ENCODE data around the gene SLC25A14.

SLC25A14 gene

DNA sequence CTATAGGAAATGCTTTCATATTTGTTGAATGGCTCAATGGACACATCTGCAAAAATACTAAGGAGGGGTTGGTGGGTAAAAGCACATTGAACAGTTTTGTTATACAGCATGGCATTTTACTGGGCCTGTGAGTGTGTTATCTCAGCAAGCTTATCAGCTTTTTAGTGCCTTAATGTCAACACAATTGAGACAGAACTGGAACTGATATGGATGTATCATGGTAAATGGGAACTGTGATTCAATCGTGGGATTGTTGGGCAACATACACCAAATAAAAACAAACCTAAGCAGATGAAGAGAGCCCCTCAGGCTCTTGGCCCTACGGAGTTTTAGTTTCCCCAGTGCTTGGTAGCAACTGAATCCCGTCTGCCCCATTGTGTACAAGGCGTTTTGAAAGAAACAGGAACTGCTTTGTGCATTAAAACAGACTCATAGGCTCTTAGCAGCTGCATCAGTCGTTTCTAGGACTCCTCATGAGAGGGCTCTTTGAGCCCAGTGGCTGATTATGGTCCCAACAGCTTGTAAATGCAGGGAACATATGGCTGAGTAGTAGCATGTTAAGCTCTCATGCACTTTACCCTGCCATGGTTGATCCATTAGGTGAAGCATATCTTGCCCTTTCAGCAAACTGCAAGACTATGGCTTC lies 38.4 kb downstream of the SLC25A14 start:
- DNase-seq (ENCODE audit: low spot score) = no peak

DNA sequence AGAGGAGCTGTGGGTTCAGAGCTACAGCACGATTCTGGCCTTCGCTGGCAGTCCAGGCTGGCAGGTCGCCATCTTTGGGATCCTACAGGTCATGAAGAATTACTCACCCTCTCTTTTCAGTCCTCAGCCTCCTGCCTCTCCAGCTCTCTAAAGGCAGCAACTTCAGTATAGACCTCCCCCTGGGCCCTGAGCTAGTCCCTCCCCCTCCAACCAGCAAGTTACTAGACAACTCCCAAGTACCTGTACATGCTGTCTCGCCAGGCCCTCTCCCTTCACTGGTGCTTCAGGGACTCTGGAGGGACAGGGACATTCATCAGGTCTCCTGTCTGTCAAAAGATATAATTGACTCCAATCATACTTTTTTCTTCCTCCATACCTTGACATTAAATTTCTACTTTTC lies 45.8 kb downstream of the SLC25A14 start, which contains the start of gene GPR119:
Gene GPR119 (minus strand): TSS at position 155 of the 400 bp plus-strand sequence. CDS start 227 bp downstream, outside the sequence.
- DNase-seq (ENCODE audit: low spot score) = no peak

DNA sequence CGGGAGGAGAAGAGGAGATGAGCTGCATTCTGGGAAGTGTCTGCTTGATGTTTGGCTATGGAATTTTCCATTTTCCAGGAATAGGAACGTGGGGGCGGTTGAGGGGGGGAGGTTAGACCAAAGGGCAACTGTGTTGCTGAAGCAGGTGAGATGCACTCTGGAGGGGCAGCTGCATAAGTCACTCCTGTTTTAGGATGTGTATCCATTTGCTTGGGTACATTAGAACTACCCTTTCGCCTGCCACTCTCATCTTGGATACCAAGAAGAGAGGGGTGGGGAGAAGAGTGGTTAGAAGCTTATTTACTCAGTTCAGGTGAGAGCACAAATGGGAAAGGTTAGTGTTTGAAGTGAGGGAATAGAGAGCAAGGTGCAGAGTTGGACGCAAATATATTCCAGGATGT lies 46.7 kb downstream of the SLC25A14 start:
- DNase-seq (ENCODE audit: low spot score) = no peak

DNA sequence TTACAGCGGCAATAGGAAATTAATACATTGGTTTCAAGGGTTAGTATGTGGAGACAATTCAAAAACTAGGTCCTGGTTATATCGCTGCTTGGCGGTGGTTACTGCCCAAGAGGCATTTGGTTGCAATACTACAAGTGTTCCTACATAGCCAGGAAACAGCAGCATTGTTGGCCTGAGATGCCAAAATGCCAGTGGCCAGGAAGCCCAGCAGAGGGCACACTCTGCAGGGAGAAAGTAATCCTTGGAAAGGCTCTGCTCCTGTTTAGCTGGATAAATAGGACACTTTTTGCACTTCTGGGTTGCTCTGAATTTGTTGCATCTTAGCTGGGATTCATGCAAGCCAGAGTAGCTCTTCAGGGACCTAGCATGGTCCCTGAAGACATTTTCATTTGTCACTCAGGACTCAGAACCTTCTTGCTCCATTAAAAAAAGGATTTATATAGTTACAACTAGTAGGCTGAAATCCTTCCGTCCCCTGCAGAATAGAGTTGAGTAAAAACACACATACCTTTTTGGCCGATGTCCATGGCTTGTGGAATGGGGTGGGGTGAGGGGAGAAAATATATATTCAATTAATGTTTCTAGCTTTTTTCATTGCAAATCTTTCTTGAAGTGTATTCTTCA lies 53.8 kb downstream of the SLC25A14 start:
- peak; percentile 65 for DNase-seq (ENCODE audit: low spot score)

DNA sequence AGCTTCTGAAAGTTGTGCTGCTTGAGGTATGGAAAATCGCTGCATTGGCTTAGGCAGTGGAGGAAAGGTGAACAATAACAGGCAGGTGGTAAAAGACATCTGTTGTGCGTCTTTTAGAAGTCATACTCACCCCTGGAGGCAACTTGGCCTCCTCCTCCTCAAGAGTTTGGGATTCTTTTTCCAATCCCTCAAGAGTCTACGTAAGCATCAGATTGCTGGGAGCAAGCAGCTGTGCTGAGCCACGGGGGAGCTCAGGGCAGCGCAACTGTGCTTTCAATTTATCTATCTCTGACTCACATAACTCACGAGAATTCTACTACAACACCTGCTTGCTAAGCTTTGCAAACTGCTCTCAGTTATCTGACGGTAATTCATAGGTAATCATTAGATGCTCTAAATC lies 55.6 kb downstream of the SLC25A14 start:
- no peak for DNase-seq (ENCODE audit: low spot score)

DNA sequence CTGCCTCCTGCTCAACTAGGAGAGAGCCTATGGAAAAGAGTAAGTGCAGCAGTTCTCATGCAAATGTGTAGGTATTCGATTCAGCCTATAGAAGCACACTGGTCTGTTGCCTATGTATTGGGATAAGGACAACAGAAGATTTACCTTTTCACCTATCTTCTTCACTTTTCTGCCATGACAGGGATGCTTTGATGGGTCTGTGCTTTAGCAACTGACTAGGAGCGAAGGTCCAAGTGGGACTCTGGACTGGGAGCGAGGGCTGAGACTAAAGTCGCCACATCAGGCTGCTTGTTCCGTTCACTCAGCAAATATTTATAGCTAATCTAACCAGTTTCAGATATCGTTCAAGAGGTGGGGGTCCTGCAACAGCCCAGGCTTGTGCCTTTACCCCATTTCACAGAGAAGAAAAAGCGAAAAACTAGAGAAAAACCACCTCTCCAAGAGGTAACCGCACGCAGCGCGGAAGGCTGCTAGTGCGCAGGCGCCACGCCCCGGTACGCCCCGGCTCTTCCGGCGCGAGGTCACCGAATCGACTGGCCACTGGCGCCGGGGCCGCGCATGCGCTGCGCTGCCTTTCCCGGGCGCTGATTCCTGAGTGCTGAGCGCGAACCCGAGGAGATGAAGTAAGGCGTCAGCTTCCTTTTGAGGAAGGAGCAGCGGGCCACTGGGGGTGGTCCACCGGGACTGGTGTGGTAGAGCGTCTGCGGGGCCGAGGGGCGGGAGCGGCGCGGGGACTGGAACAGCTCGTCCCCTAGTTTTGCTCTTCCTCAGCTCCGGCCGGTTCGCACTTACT lies 61.9 kb downstream of the SLC25A14 start, which contains the start of gene RBMX2:
Gene RBMX2 (plus strand): TSS at position 573 of the 793 bp plus-strand sequence. CDS start 46 bp downstream, at position 619.
- DNase-seq (ENCODE audit: low spot score) = peak; percentile 79

DNA sequence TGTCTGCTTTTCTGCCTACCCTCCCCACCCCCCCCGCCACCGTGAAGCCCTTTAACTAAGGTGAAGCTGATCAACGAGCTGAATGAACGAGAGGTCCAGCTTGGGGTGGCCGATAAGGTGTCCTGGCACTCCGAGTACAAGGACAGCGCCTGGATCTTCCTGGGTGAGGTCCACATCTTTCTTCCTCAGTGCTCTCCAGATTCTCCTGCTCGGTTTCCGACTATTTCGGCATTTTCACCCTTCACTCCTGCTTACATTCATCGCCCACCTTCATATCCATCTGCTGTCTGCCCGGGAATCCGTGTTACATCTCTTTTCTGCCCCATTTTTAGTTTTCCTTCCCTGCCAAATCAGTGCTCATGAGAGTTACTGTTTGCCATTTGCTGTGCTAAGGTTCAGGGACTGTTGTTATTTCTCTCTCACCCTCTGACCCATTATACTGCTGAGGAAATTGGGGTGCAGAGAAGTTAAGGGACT lies 62.5 kb downstream of the SLC25A14 start:
- no peak for DNase-seq (ENCODE audit: low spot score)

DNA sequence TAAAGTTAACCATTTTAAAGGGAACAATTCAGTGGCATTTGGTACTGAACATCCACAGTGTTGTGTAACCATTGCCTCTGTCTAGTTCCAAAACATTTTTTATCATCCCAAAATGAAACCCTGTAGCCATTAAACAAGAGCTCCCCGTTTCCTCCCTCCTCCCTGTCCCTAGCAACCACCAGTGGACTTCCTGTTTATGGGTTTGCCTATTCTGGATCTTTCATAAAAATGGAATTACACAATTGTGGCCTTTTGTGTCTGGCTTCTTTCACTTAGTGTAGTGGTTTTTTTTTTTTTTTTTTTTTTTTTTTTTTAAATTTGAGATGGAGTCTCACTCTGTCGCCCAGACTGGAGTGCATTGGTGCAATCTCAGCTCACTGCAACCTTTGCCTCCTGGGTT lies 73.7 kb downstream of the SLC25A14 start:
- no peak for DNase-seq (ENCODE audit: low spot score)

DNA sequence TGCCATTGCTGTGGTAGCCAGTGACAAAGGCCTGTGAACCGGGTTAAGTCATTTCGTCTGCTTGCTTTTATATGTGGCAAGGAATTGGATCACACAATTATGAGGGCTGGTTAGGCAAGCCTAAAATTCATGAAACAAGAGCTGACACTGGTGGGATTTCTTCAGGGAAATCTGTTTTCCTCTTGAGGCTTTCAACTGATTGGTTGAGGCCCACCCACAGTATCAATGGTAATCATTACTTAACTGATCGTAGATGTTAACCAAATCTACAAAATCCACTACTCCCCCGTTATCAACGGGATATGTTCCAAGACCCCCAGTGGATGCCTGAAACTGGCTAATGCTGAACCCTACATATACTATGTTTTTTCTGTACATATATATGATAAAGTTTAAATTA lies 75.1 kb downstream of the SLC25A14 start:
- DNase-seq (ENCODE audit: low spot score) = no peak

DNA sequence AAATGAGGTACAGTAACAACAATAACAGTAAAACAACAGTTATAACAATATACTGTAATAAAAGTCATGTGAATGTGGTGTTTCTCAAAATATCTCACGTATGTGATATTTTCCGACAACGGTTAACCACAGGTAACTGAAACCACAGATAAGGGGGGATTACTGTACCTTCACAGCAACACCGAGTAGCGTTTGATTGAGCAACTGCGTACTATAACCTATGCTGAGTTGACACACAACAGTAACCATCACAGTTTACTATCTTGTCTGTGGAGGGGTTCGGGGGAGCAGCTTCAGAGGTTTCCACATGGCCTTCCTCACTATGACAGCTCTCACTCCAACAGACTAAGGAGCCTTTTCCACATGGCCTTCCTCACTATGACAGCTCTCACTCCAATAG lies 75.5 kb downstream of the SLC25A14 start:
- DNase-seq (ENCODE audit: low spot score) = no peak

DNA sequence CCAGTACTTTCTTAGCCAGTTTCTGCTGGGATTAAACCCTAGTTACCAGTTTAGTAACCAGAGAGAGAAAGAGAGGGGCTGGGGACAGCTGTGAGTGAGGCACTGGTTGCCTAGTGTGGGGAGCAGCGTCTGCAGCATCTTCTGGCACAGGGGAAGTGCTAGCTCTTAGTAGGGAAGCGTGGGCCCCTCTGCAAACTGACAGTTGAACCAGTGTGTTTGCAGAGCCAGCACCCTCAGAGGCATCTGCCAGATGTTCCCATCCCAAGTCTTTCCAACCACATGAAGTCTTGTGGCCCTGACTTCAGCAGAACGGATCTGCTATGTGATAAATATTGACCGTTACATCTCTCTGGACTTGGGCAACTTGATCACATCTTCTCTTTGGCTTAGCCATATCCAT lies 77.1 kb downstream of the SLC25A14 start:
- no peak for DNase-seq (ENCODE audit: low spot score)

DNA sequence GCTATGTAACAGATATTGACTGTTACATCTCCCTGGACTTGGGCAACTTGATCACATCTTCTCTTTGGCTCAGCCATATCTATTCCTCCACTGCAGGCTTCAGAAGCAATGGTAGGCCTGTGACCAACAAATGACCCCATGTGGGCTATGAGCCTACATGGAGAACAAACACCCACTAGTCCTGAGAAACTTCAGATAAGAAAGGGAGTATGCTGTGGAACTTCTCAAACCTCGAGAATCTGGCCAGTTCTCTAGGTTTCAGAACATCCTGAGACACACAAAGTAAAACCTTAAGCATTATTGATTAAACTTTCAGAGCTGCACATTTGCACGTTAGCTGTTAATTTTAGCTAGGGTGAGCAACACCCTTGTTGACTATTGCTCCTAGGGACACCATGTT lies 78.3 kb downstream of the SLC25A14 start:
- DNase-seq (ENCODE audit: low spot score) = no peak

DNA sequence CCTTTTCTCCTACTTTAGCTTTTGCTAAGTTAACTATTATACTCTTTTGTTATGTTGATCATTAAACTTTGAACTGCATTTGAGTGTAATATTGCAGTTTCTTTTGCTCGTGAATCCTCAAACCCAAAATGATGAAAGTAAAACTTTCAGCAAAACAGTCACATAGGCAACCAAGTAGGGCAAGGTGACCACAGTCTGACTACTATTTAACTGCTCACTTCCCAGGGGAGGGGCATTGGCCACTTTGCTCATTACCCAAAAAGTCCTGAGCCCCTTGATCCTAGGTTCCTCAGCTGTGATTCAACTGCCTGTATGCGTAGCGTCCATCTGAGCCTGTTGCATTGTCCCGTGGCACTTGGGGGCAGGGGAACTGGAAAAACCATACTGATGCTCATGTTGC lies 79.0 kb downstream of the SLC25A14 start:
- no peak for DNase-seq (ENCODE audit: low spot score)

DNA sequence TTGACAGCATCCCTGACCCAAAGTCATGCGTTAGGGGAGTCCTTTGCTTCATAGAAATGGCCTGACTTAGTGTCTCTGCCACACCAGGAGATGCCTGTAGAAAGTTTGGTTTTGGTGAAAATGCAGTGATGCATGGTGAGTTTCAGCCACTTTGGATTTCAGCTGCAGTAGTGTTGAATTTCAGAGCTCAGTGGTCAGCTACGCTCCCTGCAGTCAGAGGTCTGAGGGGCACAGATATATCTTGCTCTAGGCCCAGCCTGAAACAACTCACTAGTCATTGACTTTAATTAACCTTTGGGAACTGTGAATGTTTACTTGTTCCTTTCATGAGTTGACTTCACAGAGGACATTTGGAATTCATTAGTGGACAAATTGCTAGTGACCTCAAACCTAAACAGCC lies 79.5 kb downstream of the SLC25A14 start:
- no peak for DNase-seq (ENCODE audit: low spot score)
